ENCODE measurements around the gene ZWILCH. TPM values are rescaled to one million over a fixed set of nuclear protein-coding genes. Genes with fewer than 3 reads are reported as not detected.
A peak's percentile ranks its signal among the peaks of the same experiment; 100 is the strongest.

ZWILCH gene
- total and polyA plus RNA-seq, 2 of the 4 experiments (the other 2 are of a cell fraction): 10.5 to 22.2 TPM

GRCh38 chr15:66515901-66516322 lies 10.8 kb downstream of the ZWILCH start:
- POLR2A ChIA-PET (ENCODE audit: unreplicated experiment): no interaction called here
- Histone ChIP-seq H2AFZ (replicated peaks; ENCODE audit: low read length, poor library complexity) (no peak overlapping the region), H2BK5ac (ENCODE audit: low read depth, low read length, poor library complexity, severe bottlenecking) (no peak overlapping the region), H3K18ac (ENCODE audit: low read depth, low read length) (no peak overlapping the region), H4K91ac (ENCODE audit: insufficient read depth, low read depth, low read length) (no peak overlapping the region), H3K36me3 (ENCODE audit: control insufficient read depth, insufficient read depth, low read length) (peaks cover 10% of the 10 kb centered on the region), H3K9me3 (ENCODE audit: control insufficient read depth, insufficient read depth, low read length) (no peaks in the 10 kb centered on the region), H2AK9ac (replicated peaks; ENCODE audit: low read depth, low read length, poor library complexity) (peak overlapping the region; percentile 23), H3K4ac (ENCODE audit: low read depth, low read length) (no peak overlapping the region), H2BK20ac (ENCODE audit: low read depth, low read length) (no peak overlapping the region), H4K5ac (ENCODE audit: low read depth, low read length) (no peak overlapping the region), H3K9ac (ENCODE audit: low read depth, low read length) (no peak overlapping the region), H2BK15ac (ENCODE audit: low read depth, low read length) (no peak overlapping the region), H2BK120ac (ENCODE audit: low read depth, low read length) (no peak overlapping the region), H3K9me1 (ENCODE audit: insufficient read depth, low read length) (no peaks in the 10 kb centered on the region), H3K27me3 (ENCODE audit: control insufficient read depth, insufficient read depth, low read length) (no peaks in the 10 kb centered on the region), H3K4me3 (ENCODE audit: insufficient read depth, low read depth, low read length) (no peak overlapping the region), H3K14ac (replicated peaks; ENCODE audit: low read depth, low read length) (no peak overlapping the region), H3K4me2 (ENCODE audit: low read depth, low read length) (no peak overlapping the region), H3K79me1 (ENCODE audit: low read depth in 1 of 2, low read length in 2 of 2) (peaks cover 0 to 15% of the 10 kb centered on the region in 2 experiments; a peak in 2 of 4 replicates), H3K27ac (ENCODE audit: insufficient read depth, low read length) (no peak overlapping the region), H3K56ac (ENCODE audit: extremely low read depth, insufficient read depth, low read length) (no peak overlapping the region), H2AK5ac (ENCODE audit: low read depth, low read length) (no peak overlapping the region), H4K8ac (ENCODE audit: low read depth in 2 of 2, low read length in 2 of 2) (no peak overlapping the region), H3K23ac (ENCODE audit: low read depth, low read length) (no peak overlapping the region), H3K4me1 (ENCODE audit: control insufficient read depth, insufficient read depth, low read length) (no peaks in the 10 kb centered on the region), H4K20me1 (ENCODE audit: insufficient read depth, low read length) (no peaks in the 10 kb centered on the region)
- WGBS, 2 experiments (ENCODE audit: extremely low coverage in 2 of 2, insufficient read length in 1 of 2): no CpG with 5 or more reads among the region's 2 CpGs
- intact Hi-C loops (cut with micrococcal nuclease): no loop called here
- TF ChIP-seq RFX5 (IDR thresholded peaks at IDR 0.05; ENCODE audit: low read depth, low read length) (no peak), MAFK (IDR thresholded peaks at IDR 0.05; ENCODE audit: low read depth, low read length) (no peak), CHD1 (IDR thresholded peaks at IDR 0.05; ENCODE audit: low read depth, low read length) (no peak), MAZ (IDR thresholded peaks at IDR 0.05; ENCODE audit: borderline replicate concordance, low read depth, low read length) (no peak), MXI1 (IDR thresholded peaks at IDR 0.05; ENCODE audit: borderline replicate concordance, low read depth, low read length) (no peak), POLR2A (IDR thresholded peaks at IDR 0.05; ENCODE audit: low read depth, low read length) (no peak), FOS (IDR thresholded peaks at IDR 0.05; ENCODE audit: low read depth, low read length) (no peak), NFE2L2 (IDR thresholded peaks at IDR 0.05; ENCODE audit: low read depth, low read length) (no peak), RAD21 (IDR thresholded peaks at IDR 0.05; ENCODE audit: low read length) (no peak), CTCF (conservative IDR thresholded peaks at IDR 0.05; ENCODE audit: low read depth, low read length) (no peak), RCOR1 (IDR thresholded peaks at IDR 0.05; ENCODE audit: insufficient replicate concordance, low read length) (no peak), CEBPB (IDR thresholded peaks at IDR 0.05; ENCODE audit: low read depth, low read length) (no peak), BHLHE40 (IDR thresholded peaks at IDR 0.05; ENCODE audit: low read depth, low read length) (no peak), USF2 (IDR thresholded peaks at IDR 0.05; ENCODE audit: low read depth, low read length) (no peak), SMC3 (IDR thresholded peaks at IDR 0.05; ENCODE audit: low read depth, low read length) (no peak), ELK1 (IDR thresholded peaks at IDR 0.05; ENCODE audit: borderline replicate concordance, low read depth, low read length) (no peak)
- ATAC-seq (ENCODE audit: low read depth) (no peak), DNase-seq (no peak)
- dilution Hi-C loops (cut with HindIII; ENCODE audit: low sequenced_read_pairs, unreplicated experiment): no loop called here
- CTCF ChIA-PET: no interaction called here
- in situ Hi-C loops (cut with MboI; ENCODE audit: low sequenced_read_pairs): no loop called here
- no TSS peak for BruUV-seq (replicated peaks)
